Activated naive CD4-positive, alpha-beta T cell treated with anti-CD3 and anti-CD28 coated beads for 36 hours (primary cell): ENCODE results near the gene SLC23A3. TPM values are rescaled to one million over a fixed set of nuclear protein-coding genes. Genes with fewer than 3 reads are reported as not detected.

Experiments
- CTCF ChIA-PET: fragments of 350-600 bp; sonication (Branson Sonifier 250); formaldehyde crosslinking; loops from one replicate; lab custom pipeline; 2021; ENCODE audit warnings: antibody characterized with exemption; lab: Charles Lee
- DNase-seq: peaks from one replicate; pipeline ENCODE4 v3.0.0-alpha.2; 2020
- H3K27ac Mint-ChIP-seq: one replicate; pipeline ENCODE4 v1.8.0; 2021; ENCODE audit warnings: mild to moderate bottlenecking, mixed read lengths
- H3K27me3 Mint-ChIP-seq: one replicate; pipeline ENCODE4 v1.8.0; 2021; ENCODE audit warnings: low read depth, mixed read lengths
- H3K36me3 Mint-ChIP-seq: one replicate; pipeline ENCODE4 v1.8.0; 2021; ENCODE audit warnings: low read depth, mixed read lengths
- H3K4me1 Mint-ChIP-seq: one replicate; pipeline ENCODE4 v1.8.0; 2021; ENCODE audit warnings: low read depth, mixed read lengths
- H3K4me3 Mint-ChIP-seq: one replicate; pipeline ENCODE4 v1.8.0; 2021; ENCODE audit warnings: mild to moderate bottlenecking, moderate library complexity, mixed read lengths
- H3K9me3 Mint-ChIP-seq: one replicate; pipeline ENCODE4 v1.8.0; 2021; ENCODE audit warnings: mixed read lengths
- intact Hi-C: fragments of 100-400 bp; cut with micrococcal nuclease; formaldehyde crosslinking; loops from one replicate; pipeline ENCODE4 v1.15.1; 2023
- total RNA-seq, 2 experiments: library from RNA; stranded (reverse); gene quantifications; one replicate each; pipeline ENCODE4 v1.2.3, GENCODE V29; 2021

The SLC23A3 gene
- total RNA-seq, 2 experiments from 2014 or later = 0.84 to 0.95 TPM

DNA sequence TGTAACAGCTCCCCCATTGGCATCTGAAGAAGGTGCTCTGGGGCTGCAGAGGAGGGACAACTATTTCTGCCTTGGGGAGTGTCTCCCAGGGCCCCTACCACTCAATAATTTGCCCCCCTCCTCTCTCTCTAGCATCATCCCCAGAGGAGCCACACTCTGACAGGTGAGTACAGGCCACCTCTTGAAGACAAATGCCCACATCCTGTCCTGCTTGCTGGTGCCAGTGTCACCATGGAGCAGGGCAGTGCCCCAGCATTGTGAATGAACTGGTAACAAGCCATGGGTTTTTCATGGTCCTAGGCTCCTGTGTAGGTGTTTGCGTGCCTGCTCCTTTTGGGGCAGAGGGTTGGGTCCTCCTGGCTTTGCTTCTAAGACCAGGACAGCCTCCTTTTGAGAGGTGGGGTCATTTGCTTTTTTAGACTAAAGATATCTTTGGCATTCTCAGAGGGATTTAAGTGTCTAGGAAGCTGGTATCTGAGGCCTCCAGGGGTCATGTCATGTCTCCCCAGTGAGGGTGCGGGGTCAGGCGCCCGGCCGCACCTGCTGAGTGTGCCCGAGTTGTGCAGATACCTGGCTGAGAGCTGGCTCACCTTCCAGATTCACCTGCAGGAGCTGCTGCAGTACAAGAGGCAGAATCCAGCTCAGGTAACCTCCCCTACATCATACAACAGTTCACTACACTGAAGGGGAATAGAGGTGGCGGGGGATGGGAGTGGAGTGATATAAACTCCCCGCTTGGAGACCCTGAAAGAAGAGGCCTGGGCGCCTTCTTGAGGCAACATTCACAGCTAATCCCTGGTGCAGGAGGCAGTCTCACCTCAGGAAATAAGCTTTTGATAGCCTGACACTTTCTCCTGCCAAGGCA, 10.0 kb upstream of the SLC23A3 start:
- intact Hi-C loops = loop anchor here (5.0 to 10.0 kb wide), 3 partner anchors 298 to 775 kb away; partner anchors contain the start of genes CHPF, TMEM198 and WNT10A
- DNase-seq = no peak
- peaks cover 24% of the 10 kb centered on the region for H3K36me3 Mint-ChIP-seq
- H3K27me3 Mint-ChIP-seq = no peaks in the 10 kb centered on the region
- no peak overlapping the region for H3K4me3 Mint-ChIP-seq
- CTCF ChIA-PET = interaction anchor here (0.6 to 1.0 kb wide), 7 partner anchors 10 to 115 kb away, joined by 3 to 4 read pairs (median 3); partner anchors contain the start of genes SLC23A3 and ZFAND2B
- H3K4me1 Mint-ChIP-seq = peaks cover 48% of the 10 kb centered on the region
- no peaks in the 10 kb centered on the region for H3K9me3 Mint-ChIP-seq
- H3K27ac Mint-ChIP-seq = no peak overlapping the region

- peaks cover 27% of the 10 kb centered on the region for H3K36me3 Mint-ChIP-seq
- H3K27ac Mint-ChIP-seq = peak overlapping the region; percentile 75
These were observed 8.7 kb upstream of the SLC23A3 start for GRCh38 chr2:219178377-219179175.

DNA sequence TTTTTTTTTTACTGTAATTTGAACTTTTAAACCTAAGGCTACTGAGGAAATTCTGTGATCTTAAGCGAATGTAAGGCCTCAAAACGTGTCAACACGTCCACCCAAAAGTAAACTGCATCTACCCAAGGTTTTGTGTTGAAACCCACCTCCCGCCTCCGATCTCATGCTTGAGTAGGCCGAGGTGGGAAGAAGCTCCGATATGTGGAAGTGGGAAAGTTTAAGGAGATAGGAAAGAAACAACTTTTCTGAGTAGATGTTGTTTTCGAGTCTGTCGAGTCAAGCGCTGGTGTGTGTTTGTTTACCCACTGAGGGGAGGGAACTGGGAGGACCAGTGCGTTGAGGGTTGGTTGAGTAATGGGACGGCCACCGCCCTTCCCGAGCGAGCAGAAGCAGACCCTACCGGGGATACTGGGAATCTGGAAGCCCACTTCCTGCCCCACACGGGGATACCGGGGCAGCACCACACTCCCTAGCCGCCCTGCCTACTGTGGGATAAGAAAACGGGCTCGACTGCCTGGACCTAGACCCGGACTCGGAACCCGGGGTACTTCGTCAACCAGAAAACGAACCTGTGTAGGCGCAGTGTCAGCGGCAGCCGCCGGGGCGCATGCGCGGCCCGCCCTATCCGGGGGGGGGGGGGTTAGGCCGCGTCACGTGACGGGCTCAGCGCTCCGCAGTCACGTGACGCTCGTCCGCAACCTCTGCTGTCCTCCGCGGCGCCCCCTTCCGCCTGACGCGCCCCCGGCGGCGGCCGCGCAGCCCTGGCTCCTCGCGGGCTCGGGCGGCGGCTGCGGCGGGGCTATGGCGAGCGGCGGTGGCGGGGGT, 7.9 kb upstream of the SLC23A3 start, which contains the start of gene RETREG2:
TSS of gene RETREG2 (plus strand) at position 724 of the 825 bp plus-strand sequence. CDS start at position 802, 78 bp downstream.
- peak within 1 kb of the TSS; percentile 98 for H3K27ac Mint-ChIP-seq
- no peaks in the 10 kb centered on the region for H3K9me3 Mint-ChIP-seq
- CTCF ChIA-PET = interaction anchor here (8.9 kb wide), 1 partner anchor 19 kb away, joined by 67 read pairs; the partner anchor contains the start of gene NHEJ1
- DNase-seq = peak; percentile 78
- intact Hi-C loops = loop anchor here (1.0 to 10.0 kb wide), 15 partner anchors 10 to 961 kb away; partner anchors contain the start of genes ANKZF1, ARPC2, ATG9A and CHPF
- peaks cover 58% of the 10 kb centered on the region for H3K4me1 Mint-ChIP-seq
- no peaks in the 10 kb centered on the region for H3K27me3 Mint-ChIP-seq
- H3K36me3 Mint-ChIP-seq = peaks cover 24% of the 10 kb centered on the region
- H3K4me3 Mint-ChIP-seq = peak within 1 kb of the TSS; percentile 94

More at GRCh38 chr2:219178377-219179175, 8.7 kb upstream of the SLC23A3 start:
- CTCF ChIA-PET = interaction anchor here (0.9 kb wide), 1 partner anchor 21 kb away, joined by 3 read pairs; no protein-coding TSS in a partner anchor
- Mint-ChIP-seq H3K27me3 (no peaks in the 10 kb centered on the region), H3K4me1 (peaks cover 58% of the 10 kb centered on the region), H3K9me3 (no peaks in the 10 kb centered on the region), H3K4me3 (peak overlapping the region; percentile 94)
- peak; percentile 43 for DNase-seq
- intact Hi-C loops = loop anchor here (1.0 to 10.0 kb wide), 5 partner anchors 9 to 774 kb away; partner anchors contain the start of genes CHPF, TMEM198 and WNT10A

DNA sequence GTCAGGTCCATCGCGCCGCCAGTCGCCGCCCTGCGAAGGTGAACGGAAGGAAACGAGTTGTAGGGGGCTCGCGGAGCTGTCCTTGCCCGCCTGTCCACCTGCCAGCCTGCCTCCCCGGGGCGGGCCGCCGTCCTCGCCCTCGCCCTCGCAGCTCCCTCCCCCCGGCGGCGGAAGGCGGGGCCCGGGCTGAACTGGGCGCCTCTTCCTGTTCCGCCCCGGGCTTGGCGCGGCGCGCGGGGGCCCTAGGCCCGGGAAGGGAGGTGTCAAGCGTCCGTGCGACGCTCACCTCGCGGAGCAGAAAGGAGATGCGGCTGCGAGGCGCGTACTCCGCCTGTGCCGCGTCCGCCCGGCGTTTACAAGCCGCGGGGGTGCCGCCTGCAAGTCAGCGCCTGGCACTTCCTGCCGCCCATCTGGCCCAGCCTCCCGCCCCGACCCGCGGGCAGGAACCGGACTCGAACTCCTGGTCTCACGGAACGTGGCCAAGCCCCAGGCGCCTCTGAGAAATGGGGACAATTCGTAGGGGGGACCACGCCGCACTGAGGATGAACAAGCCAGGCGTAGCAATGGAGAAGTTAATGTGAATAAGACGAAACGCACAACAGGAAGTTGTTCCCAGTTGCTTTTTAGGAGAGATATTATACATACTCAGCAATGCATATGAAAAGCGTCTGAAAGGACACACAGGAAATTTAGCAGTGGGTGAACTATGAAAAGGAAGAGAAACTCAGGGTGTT, 7.2 kb upstream of the SLC23A3 start, which contains the start of gene CNPPD1:
TSS of gene CNPPD1 (minus strand) at position 108 of the 734 bp plus-strand sequence. CDS start at position 11, 97 bp downstream.
- Mint-ChIP-seq H3K4me3 (peak within 1 kb of the TSS; percentile 94), H3K4me1 (peaks cover 50% of the 10 kb centered on the region), H3K27ac (peak within 1 kb of the TSS; percentile 98), H3K9me3 (no peaks in the 10 kb centered on the region), H3K36me3 (peaks cover 24% of the 10 kb centered on the region), H3K27me3 (no peaks in the 10 kb centered on the region)
- peak; percentile 86 for DNase-seq
- CTCF ChIA-PET = interaction anchor here (0.8 to 8.9 kb wide), 13 partner anchors 11 to 289 kb away, joined by 3 to 67 read pairs (median 5); partner anchors contain the start of genes GLB1L, NHEJ1, STK16 and ZFAND2B
- intact Hi-C loops = loop anchor here (1.0 to 10.0 kb wide), 13 partner anchors 17 to 960 kb away; partner anchors contain the start of genes ANKZF1, ARPC2, ATG9A and CHPF

DNA sequence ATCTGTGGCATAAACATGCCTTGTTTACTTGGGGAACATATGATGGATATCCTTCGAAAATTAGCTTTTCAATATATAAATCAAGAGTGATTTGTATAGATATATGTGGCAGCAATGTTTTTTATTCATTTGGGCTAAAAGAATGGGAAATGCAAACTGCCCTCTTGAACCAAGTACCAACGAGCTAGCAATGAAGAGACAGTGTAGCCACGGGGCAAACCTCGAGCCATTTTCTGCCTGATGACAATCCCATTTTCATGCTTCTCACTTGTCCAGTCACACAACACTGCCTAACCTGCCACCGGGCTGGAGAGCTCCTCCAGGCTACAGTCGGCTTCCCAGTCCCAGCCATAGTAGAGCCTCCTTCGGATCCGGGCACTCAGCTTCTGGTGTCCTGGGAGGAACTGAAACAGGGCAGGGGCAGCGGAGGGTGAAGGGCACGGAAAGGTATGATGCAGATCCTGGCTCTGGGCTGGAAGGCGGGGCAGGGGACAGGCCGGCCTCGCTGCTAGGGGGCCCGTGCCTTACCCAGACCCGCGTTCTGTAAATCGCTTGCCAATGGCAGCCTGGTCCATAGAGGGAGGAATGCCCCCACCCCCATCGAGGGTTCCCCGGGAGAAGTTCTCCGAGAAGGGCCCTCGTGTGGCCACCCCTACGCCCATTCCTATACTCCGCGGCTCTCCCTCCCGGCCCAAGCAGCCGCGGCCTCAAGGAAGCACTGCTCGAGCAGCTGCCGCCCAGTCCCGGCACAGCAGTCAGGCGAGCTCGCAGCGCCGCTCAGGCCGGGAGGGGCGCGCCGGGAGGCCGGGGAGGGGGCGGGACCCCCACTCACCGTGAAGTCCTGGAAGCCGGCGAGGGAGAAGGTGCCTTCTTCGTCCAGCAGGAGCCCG, 6.3 kb upstream of the SLC23A3 start:
- Mint-ChIP-seq H3K27ac (peak overlapping the region; percentile 98), H3K36me3 (peaks cover 18% of the 10 kb centered on the region), H3K4me1 (peaks cover 42% of the 10 kb centered on the region)

GRCh38 chr2:219175486-219175885, 5.7 kb upstream of the SLC23A3 start:
- peak overlapping the region; percentile 98 for H3K27ac Mint-ChIP-seq
- peaks cover 35% of the 10 kb centered on the region for H3K4me1 Mint-ChIP-seq
- CTCF ChIA-PET = interaction anchor here (1.2 to 8.9 kb wide), 13 partner anchors 10 to 180 kb away, joined by 3 to 67 read pairs (median 7); partner anchors contain the start of genes ABCB6, DNAJB2, NHEJ1 and ZFAND2B
- H3K36me3 Mint-ChIP-seq = peaks cover 14% of the 10 kb centered on the region
- H3K9me3 Mint-ChIP-seq = no peaks in the 10 kb centered on the region
- no peak for DNase-seq
- peak overlapping the region; percentile 94 for H3K4me3 Mint-ChIP-seq
- no peaks in the 10 kb centered on the region for H3K27me3 Mint-ChIP-seq
- intact Hi-C loops = loop anchor here (5.0 to 10.0 kb wide), 3 partner anchors 293 to 771 kb away; partner anchors contain the start of genes CHPF, TMEM198 and WNT10A

More for the DNA sequence above, 6.3 kb upstream of the SLC23A3 start:
- H3K4me3 Mint-ChIP-seq = peak overlapping the region; percentile 94
- CTCF ChIA-PET = interaction anchor here (0.5 to 8.9 kb wide), 19 partner anchors 10 to 288 kb away, joined by 3 to 67 read pairs (median 5); partner anchors contain the start of genes ABCB6, DNAJB2, GLB1L and NHEJ1
- H3K9me3 Mint-ChIP-seq = no peaks in the 10 kb centered on the region
- intact Hi-C loops = loop anchor here (2.0 to 10.0 kb wide), 5 partner anchors 294 to 959 kb away; partner anchors contain the start of genes ARPC2, CHPF, CNOT9 and TMEM198
- H3K27me3 Mint-ChIP-seq = no peaks in the 10 kb centered on the region
- peak; percentile 43 for DNase-seq

GRCh38 chr2:219174801-219175200, 5.0 kb upstream of the SLC23A3 start:
- H3K27me3 Mint-ChIP-seq = no peaks in the 10 kb centered on the region
- DNase-seq = no peak
- H3K27ac Mint-ChIP-seq = no peak overlapping the region
- intact Hi-C loops = loop anchor here (5.0 to 10.0 kb wide), 3 partner anchors 292 to 770 kb away; partner anchors contain the start of genes CHPF, TMEM198 and WNT10A
- CTCF ChIA-PET = interaction anchor here (1.0 to 8.9 kb wide), 11 partner anchors 11 to 124 kb away, joined by 3 to 67 read pairs (median 7); partner anchors contain the start of genes ABCB6, DNAJB2, NHEJ1 and ZFAND2B
- H3K36me3 Mint-ChIP-seq = peaks cover 12% of the 10 kb centered on the region
- no peak overlapping the region for H3K4me3 Mint-ChIP-seq
- H3K9me3 Mint-ChIP-seq = no peaks in the 10 kb centered on the region
- peaks cover 31% of the 10 kb centered on the region for H3K4me1 Mint-ChIP-seq

GRCh38 chr2:219174146-219174545, 4.3 kb upstream of the SLC23A3 start:
- peaks cover 12% of the 10 kb centered on the region for H3K36me3 Mint-ChIP-seq
- intact Hi-C loops = loop anchor here (10.0 kb wide), 1 partner anchor 769 kb away; no protein-coding TSS in a partner anchor
- no peak for DNase-seq
- peak overlapping the region; percentile 3 for H3K4me3 Mint-ChIP-seq
- no peak overlapping the region for H3K27ac Mint-ChIP-seq
- H3K4me1 Mint-ChIP-seq = peaks cover 28% of the 10 kb centered on the region
- CTCF ChIA-PET = interaction anchor here (1.0 to 8.9 kb wide), 8 partner anchors 8 to 121 kb away, joined by 3 to 67 read pairs (median 6); partner anchors contain the start of genes NHEJ1 and ZFAND2B
- no peaks in the 10 kb centered on the region for H3K27me3 Mint-ChIP-seq
- no peaks in the 10 kb centered on the region for H3K9me3 Mint-ChIP-seq

DNA sequence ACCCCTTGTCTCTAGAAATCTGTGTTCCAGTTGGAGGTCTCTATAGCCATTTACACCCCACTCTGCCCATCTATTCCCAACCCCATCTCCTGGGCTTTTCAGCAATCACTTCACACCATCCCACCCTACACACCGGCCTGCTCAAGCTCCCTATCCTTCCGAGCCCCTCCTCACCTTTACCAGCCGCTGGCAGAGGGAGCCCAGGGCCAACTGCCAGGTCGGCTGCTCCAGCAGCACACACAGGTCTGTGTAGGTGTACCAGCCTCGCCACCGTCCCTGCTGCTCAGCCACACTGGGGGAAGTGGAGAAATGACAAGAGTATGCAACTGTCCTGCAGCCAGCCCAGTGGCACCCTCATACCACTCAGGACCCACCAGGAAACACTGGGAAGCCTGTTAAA, 3.3 kb upstream of the SLC23A3 start:
- Mint-ChIP-seq H3K4me1 (peaks cover 25% of the 10 kb centered on the region), H3K4me3 (no peak overlapping the region), H3K36me3 (peaks cover 12% of the 10 kb centered on the region), H3K27ac (no peak overlapping the region), H3K27me3 (no peaks in the 10 kb centered on the region), H3K9me3 (no peaks in the 10 kb centered on the region)
- CTCF ChIA-PET = interaction anchor here (1.0 to 8.9 kb wide), 11 partner anchors 9 to 215 kb away, joined by 3 to 67 read pairs (median 6); partner anchors contain the start of genes DNPEP, NHEJ1 and ZFAND2B
- intact Hi-C loops = loop anchor here (10.0 kb wide), 1 partner anchor 768 kb away; no protein-coding TSS in a partner anchor
- DNase-seq = no peak
